Transverse colon (tissue), 4 donors: ENCODE data around the gene PCBD2.

ENCODE experiments used
- POLR2A ChIP-seq: fragments of 450-650 bp; IDR thresholded peaks from one replicate; pipeline ENCODE4 v1.6.1; 2016; ENCODE audit warnings: antibody characterized with exemption, mild to moderate bottlenecking, moderate library complexity
- POLR2AphosphoS5 ChIP-seq, 3 donors: sonication (generic); formaldehyde crosslinking; IDR thresholded peaks; one replicate each; pipeline ENCODE4 v1.6.1; 2016; ENCODE audit warnings: antibody characterized with exemption in 3 of 3
- TF ChIP-seq, protein P1 (sequence below), 5 experiments: fragments of 200-600 bp in 3 of 5; fragments of 450-650 bp in 2 of 5; sonication (generic) in 3 of 5; IDR thresholded peaks; 1 replicate in 2 of 5; 2 replicates in 3 of 5; pipeline ENCODE4 v1.5.1; 2016 to 2017; ENCODE audit warnings: antibody characterized with exemption in 5 of 5, inconsistent platforms in 3 of 5, mild to moderate bottlenecking in 2 of 5, moderate library complexity in 1 of 5

DNA sequence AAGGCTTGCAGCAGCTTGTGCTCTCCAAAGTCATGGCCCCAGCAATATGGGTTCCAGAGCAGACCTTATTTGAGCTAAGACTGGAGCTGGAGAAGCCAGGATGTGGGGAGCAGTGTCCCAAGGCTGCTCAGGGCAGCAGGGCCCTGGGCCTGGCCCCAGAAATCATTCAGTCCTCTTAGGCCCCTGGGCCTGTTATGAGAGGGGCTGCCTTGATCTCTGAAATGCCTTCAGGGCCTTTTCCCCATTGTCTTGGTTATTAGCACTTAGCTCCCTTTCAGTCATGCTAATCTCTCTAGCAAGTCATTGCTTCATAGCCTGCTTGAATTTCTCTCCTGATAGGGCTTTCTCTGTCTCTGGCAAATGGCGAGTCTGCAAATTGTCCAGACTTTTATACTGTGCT is 71.9 kb downstream of the PCBD2 start:
- TF ChIP-seq, protein P1, sequence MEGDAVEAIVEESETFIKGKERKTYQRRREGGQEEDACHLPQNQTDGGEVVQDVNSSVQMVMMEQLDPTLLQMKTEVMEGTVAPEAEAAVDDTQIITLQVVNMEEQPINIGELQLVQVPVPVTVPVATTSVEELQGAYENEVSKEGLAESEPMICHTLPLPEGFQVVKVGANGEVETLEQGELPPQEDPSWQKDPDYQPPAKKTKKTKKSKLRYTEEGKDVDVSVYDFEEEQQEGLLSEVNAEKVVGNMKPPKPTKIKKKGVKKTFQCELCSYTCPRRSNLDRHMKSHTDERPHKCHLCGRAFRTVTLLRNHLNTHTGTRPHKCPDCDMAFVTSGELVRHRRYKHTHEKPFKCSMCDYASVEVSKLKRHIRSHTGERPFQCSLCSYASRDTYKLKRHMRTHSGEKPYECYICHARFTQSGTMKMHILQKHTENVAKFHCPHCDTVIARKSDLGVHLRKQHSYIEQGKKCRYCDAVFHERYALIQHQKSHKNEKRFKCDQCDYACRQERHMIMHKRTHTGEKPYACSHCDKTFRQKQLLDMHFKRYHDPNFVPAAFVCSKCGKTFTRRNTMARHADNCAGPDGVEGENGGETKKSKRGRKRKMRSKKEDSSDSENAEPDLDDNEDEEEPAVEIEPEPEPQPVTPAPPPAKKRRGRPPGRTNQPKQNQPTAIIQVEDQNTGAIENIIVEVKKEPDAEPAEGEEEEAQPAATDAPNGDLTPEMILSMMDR (IDR thresholded peaks at IDR 0.05) = no peak
- no peak for TF ChIP-seq POLR2A
- no peak for TF ChIP-seq POLR2AphosphoS5 (IDR thresholded peaks at IDR 0.05)
